ENCODE measurements around the gene SAMD4B. TPM values are rescaled to one million over a fixed set of nuclear protein-coding genes. Genes with fewer than 3 reads are reported as not detected.
A peak's percentile ranks its signal among the peaks of the same experiment; 100 is the strongest.

SAMD4B gene
- total and polyA plus RNA-seq, 9 of the 15 experiments (the other 6 are each of a cell fraction or from before 2014, with no cell fraction given), result 3.4 to 90.5 (median 38.0) TPM

- no peak for TF ChIP-seq BRCA1 (IDR thresholded peaks at IDR 0.05)
- no peak for TF ChIP-seq BRCA1 (CRISPR knock-in tag; IDR thresholded peaks at IDR 0.05)
- TF ChIP-seq SOX6 (IDR thresholded peaks at IDR 0.05), result peak; percentile 73
- no peak for TF ChIP-seq MTA1 (IDR thresholded peaks at IDR 0.05; ENCODE audit: borderline replicate concordance)
- peak; percentile 94 for TF ChIP-seq SMAD4 (CRISPR knock-in tag; conservative IDR thresholded peaks at IDR 0.05)
- no peak for TF ChIP-seq ZNF445 (CRISPR knock-in tag; IDR thresholded peaks at IDR 0.05; ENCODE audit: low read depth)
- no peak for TF ChIP-seq ZNF696 (CRISPR knock-in tag; conservative IDR thresholded peaks at IDR 0.05)
- no peak for TF ChIP-seq FOXJ2 (tag; IDR thresholded peaks at IDR 0.05)
- no peak for TF ChIP-seq FOXA3 (CRISPR knock-in tag; conservative IDR thresholded peaks at IDR 0.05 in 1 of 2, IDR thresholded peaks at IDR 0.05 in 1 of 2)
- TF ChIP-seq ZNF77 (CRISPR knock-in tag; IDR thresholded peaks at IDR 0.05), result no peak
- peak; percentile 80 for TF ChIP-seq NFIC (IDR thresholded peaks at IDR 0.05)
- TF ChIP-seq ZNF133 (CRISPR knock-in tag; IDR thresholded peaks at IDR 0.05), result no peak
- TF ChIP-seq SETDB1 (IDR thresholded peaks at IDR 0.05; ENCODE audit: low read length), result no peak
- no peak for TF ChIP-seq CBX1 (IDR thresholded peaks at IDR 0.05; ENCODE audit: low read depth)
- TF ChIP-seq STAT5B (CRISPR knock-in tag; IDR thresholded peaks at IDR 0.05), result no peak
- no peak for TF ChIP-seq HNRNPL (IDR thresholded peaks at IDR 0.05; ENCODE audit: low read depth, low read length)
- TF ChIP-seq SNIP1 (IDR thresholded peaks at IDR 0.05; ENCODE audit: low read depth), result no peak
- no peak for TF ChIP-seq SIRT6 (IDR thresholded peaks at IDR 0.05; ENCODE audit: low read depth, low read length)
- TF ChIP-seq POLR2AphosphoS2 (IDR thresholded peaks at IDR 0.05; ENCODE audit: low read length), result no peak
- no peak for TF ChIP-seq ZBTB5 (IDR thresholded peaks at IDR 0.05)
- no peak for TF ChIP-seq HLTF (IDR thresholded peaks at IDR 0.05)
- TF ChIP-seq PCBP1 (IDR thresholded peaks at IDR 0.05; ENCODE audit: low read depth, low read length, poor library complexity, severe bottlenecking), result no peak
- TF ChIP-seq ZKSCAN8 (CRISPR knock-in tag; IDR thresholded peaks at IDR 0.05), result no peak
- TF ChIP-seq NR0B1 (IDR thresholded peaks at IDR 0.05; ENCODE audit: partially characterized antibody), result no peak
- peak; percentile 56; the same call in 1 of the 2 replicates for TF ChIP-seq HMBOX1 (IDR thresholded peaks at IDR 0.05)
- TF ChIP-seq POLR3G (IDR thresholded peaks at IDR 0.05; ENCODE audit: extremely low read depth, insufficient read length, insufficient replicate concordance), result no peak
- no peak for TF ChIP-seq HDAC8 (tag; IDR thresholded peaks at IDR 0.05)
- TF ChIP-seq TAF7 (tag; IDR thresholded peaks at IDR 0.05), result no peak
- peak; percentile 60 for TF ChIP-seq ZNF134 (CRISPR knock-in tag; conservative IDR thresholded peaks at IDR 0.05)
These were observed 39.8 kb downstream of the SAMD4B start (continued) for GRCh38 chr19:39381910-39382611.

Data from K562 (cell line).